HG02642 (cell line): ENCODE data around the gene GBE1.

Experiments used
- ATAC-seq: cut with Tn5 transposase; IDR thresholded peaks from one replicate; pipeline ENCODE4 v1.9.1; 2021; ENCODE audit warnings: mild to moderate bottlenecking; ENCODE audit not compliant: unreplicated experiment, poor library complexity

GBE1 gene

DNA sequence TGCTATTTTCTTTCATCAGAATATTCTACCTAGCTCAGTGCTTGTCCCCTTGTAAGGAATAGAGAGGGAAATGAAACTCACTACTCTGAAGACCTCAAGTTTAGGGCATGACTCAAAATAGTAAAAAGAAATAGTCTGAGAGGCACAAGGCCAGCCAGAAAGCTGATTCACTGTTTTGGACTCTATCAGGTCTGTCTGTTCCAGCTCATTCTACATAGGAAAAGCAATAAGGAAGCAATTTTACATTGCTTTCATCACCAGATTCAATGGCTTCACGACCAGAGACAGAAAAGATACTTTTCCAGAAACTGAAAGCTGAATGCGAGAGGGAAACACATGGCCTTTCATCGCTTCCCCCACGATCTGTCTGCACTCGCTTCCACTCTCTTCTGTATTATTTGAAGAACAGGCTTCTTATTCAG is 276.0 kb downstream of the GBE1 start:
- ATAC-seq, result peak; percentile 98

DNA sequence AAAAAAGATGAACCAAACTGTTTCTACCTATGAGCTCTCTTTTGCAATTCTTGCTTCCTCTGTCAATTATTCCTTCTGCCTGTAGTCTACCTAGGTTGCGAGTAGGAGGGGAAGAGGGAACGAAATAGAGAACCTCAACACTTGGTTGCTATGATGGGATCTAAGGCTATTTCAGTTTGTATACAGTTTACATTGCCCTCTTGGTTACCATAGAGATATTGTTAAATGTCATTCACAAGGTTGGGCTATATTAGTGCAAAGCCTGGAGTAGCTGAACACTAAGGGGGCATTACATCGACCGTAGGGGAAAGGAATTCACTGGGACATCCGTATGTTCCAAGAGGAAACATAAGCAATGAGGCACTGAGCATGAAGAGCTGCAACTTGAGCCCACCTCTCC is 276.9 kb downstream of the GBE1 start:
- no peak for ATAC-seq

DNA sequence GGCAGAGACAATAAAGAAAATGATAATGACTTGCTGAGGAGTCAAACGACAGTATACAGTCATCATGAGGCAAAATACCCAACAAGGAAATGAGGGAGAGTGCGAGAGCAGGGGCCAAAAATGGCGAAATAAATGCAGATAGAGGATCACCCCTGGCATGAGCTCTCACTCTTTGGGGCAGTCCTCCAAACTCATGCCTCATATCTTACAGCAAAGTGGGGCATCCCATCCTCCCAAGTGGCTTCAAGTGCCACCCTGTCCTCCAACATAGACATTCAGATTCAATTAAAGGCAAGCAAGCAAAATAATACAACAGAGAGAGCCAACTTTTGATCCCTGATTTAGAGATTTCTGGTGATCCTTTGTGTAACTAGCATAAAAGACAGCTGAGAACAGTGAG is 278.4 kb downstream of the GBE1 start:
- no peak for ATAC-seq

DNA sequence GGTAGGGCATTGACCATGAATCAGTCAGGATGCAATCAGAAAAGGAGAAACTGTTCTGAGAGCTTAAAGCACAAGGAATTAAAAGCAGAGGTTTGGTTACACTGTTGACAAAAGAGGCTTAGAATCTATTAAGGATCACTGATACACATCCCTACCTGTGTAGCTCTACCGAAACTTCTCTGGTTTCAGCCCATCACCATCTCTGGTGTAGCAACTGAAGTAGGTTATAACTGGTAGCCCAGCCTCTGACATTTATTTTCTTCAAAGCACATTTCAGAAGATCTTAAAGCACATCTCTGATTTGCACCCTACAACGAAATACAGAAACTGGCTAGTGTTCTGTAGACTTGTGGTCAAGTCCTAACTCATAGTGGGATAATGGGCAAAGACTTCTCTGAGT is 283.7 kb downstream of the GBE1 start:
- no peak for ATAC-seq

DNA sequence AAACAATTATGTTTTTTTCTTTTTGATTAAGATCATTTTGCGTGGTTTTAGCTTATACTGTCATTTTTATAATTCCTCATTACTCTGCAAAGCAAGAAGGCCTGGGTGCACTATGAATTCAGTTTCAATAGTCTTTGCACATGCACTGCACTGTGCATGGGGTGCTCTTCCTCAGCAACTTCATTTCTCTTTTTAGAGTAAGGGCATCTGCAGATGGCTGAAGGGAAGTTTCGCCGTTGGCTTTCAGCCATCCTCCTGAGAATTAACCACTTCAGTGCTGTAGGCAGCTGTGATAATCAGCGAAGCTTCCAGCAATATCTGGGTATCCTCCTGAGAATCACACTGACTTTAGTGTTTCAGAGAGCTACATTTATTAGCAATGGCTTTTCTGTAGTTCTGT is 284.8 kb downstream of the GBE1 start:
- ATAC-seq, result no peak

DNA sequence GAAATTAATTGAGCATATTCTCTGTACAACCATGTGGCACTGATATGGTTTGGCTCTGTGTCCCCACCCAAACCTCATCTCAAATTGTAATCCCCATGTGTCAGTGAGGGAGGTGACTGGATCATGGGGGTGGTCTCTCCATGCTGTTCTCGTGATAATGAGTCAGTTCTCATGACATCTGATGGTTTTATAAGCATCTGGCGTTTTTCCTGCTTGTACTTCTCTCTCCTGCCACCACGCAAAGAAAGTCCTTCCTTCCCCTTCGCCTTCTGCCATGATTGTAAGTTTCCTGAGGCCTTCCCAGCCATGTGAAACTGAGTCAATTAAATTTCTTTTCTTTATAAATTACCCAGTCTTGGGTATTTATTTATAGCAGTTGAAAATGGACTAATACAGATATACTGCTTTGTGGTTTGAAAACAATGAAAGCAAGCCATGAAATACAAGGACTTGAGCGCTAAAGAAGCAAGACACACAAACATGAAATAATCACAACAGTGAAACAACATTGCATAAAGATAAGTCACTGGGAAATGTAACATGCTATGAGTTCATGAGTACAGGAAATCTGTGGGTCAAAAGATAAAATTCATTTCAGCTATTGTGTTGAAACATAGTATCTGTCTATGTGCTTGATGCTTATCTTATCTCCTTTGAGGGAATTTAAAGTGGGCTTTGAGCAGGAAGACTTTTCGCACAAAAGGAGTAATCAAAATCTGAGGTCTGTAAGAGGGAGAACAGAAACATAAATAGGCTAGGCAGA is 288.7 kb downstream of the GBE1 start:
- no peak for ATAC-seq

DNA sequence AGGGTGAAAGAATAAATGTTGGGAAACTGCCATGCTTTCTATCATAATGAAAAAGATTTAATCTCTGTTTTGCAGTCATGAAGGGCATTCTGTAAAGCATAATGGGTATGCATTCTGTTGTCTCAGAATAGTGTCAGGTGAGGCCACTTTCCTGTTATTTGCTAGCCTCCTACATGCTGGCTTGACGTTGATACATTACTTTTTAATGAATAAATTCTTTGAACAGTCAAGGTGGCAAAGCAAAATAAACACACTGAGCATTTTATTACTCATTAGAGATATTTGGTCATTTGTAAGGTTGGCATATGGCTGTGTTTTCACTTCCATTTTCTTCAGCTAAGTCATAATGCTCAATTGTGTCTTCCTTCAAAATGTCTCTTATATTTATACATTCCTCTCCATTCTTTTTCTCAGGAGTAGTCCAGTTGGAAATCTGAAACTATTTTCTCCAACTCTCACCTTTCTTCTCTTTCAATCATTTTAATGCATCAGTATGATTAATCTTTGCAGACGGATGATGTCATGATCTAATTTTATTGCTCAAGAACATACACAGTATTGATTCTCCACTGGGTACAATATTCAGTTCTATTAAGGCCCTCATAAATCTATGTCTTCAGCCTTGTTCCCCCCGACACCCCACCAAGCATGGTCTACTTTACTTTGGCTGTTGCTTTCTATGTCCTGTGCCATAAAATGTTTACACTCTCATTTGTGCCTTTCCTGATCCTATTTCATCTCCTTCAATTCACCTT is 290.7 kb downstream of the GBE1 start:
- no peak for ATAC-seq

DNA sequence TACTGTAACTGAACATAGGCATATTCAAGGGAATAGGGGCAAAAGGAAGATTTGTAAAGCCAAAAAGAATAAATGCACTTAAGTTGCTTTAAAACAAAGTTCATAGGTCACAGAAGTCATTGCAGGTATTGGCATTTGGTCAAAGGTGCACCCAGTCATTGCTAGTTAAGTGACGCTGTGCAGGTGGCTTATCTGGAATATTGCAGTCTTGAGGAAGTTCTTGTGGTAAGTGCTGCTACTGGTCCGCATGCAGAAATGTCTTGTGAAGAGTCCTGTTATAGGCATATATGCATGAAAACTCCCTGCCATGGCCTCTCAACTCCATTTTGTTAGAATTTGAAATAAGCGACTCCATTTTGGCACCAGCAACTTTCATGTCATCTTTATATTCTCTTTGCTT is 293.1 kb downstream of the GBE1 start:
- no peak for ATAC-seq

DNA sequence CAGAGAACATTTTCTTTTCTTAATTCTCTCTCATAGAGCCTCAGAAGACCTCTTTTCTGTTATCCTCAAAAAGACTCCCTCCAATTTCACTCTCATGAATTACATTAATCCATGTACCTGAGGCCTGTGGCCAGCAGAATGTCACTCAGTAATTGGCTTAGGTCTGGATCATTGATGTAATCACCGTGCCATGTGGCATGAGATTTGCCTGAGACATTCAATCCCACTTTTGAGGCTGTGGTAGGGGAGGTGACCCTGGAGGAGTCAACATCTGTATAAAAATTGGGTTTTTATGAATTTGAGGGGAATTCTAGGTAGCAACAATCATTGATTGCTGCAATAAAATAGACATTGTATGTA is 295.3 kb downstream of the GBE1 start:
- ATAC-seq, result no peak

DNA sequence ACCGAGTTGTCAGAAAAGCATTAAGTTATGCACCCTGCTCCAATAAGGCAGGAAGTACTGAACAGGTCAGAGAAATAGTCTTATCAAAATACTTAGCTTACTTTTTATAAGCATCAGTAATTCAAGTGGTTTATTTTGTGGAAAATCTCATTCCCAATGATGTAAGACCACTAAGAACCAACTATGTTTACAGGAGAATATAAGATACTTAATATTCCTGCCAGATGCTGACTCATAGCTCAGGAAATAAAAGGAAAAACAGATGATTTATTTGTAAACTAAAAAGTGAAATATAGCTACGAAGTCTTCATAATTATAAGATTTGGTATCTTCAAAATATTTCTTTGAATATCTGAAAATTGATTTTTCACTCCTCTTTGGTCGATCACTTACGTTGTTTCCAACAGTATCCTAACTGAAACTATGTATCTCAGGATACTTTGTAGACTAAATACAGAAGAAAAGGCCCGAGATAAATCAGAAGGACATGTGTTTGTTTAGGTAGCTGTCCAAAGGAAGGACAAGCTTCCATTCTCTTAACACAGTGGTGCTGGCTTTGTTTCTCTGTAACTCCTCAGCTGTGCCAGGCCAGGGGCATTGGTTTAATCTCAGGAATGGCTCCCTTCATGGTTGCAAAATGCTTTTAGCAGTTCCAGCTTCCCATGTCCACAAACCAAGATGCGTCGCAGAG is 295.8 kb downstream of the GBE1 start:
- ATAC-seq, result no peak

DNA sequence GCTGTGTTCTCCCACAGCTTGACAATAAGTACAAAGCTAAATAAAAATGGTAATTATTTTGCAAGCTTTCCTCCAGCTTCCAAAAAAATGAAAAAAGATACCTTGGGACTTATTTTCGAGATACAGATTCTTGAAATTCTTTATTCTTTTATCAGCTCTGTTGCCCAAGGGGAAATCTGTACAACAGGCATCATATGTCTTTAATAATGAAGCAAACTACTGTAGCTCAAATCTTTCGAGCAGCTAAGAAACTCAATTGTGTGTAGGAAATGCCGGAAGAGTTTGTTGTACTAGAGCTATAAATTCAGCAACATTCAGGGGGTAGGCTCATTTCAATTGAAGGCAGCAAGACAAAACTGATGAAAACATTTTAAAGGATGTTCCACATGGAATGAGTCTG is 297.7 kb downstream of the GBE1 start:
- ATAC-seq, result no peak

DNA sequence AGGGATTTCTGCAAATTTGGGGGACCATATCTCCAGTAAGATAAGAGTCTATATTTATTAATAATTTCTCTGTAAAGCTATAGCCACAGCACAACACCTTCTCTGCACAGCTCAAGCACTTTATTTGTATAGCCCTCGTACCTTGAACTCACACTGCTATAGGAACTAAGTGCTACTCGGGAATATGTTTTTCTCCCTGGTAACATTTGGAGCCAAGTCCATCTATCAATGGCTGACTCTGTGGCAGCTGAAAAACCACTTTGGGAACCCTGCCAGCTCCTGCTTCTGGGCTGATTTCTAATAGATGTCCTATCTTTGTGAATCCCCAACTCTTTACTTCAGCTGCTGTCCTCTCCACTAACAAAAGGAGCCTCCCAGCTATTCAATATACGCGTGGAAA is 298.5 kb downstream of the GBE1 start:
- ATAC-seq, result no peak

DNA sequence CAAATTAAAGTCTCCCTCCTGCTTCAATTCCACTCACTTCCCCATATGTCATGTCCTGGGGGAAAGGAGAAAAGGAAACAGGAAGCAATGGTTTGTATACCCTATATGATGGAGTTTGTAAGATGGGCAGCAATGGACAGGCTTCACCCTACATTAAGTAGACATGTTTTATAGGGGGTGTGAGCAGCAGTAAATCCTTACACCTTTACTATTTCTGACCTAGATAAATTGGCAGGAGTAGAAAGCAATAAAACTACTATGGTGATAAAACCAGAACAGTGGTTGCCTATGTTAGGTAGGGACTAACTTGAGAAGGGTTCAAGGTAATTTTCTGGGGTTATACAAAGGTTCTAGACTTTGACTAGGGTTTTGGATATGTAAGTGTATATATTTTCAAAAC is 301.7 kb downstream of the GBE1 start:
- ATAC-seq, result no peak

DNA sequence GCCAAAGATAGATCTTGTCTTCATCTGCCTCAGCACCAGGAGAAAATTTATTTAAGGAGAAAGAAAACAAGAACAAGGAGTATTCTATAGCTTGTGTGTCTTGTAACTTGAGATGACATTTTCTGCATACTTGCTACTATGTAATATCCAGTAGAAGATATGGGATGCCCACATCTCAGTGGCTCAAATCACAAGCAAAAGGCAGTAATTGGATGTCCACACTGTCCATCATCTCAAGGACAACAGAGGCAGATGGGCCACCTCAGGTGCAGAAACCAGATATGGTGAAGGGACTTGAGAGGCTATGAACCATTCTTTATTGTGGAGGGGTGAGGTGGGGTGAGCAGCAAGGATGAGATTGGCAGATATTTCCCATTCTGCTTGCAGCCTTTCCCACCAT is 309.0 kb downstream of the GBE1 start:
- ATAC-seq, result no peak

DNA sequence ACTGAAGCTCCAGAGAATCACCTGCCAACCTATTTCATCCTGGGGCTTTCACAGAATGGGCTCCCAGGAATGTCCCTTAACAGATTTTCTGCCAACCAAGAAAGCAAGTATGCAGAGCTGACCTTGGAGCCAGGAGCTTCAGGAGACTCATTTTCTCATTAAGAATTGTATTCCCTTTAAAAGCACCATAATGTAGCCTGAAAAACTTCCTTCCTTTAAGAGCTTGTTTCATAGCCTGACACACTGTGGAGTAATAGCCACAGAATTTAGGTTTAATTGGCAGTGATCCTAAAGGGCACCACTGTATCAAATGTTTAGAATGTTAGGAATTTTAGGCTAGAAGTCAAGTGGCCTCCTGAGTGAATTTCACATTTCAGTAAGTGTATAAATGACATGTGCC is 309.8 kb downstream of the GBE1 start:
- no peak for ATAC-seq

DNA sequence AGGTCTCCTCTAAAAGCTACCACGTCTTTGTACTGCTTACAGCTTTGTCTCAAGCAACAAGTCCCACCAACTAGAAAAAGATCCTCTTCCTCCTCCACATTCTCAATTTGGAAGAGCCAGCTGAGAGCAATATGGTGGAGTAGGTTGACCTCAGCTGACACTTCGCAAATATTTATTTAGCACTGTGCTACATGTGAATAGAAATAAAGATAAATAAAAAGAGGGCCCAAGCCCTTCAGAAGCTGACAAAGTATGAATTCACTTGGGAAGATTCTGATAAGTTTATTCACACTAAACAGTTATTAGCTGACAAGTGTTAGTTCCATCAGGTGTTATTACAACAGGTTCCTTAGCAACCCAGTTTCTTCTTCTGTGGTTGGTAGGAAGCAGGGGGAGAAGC is 310.3 kb downstream of the GBE1 start:
- no peak for ATAC-seq

DNA sequence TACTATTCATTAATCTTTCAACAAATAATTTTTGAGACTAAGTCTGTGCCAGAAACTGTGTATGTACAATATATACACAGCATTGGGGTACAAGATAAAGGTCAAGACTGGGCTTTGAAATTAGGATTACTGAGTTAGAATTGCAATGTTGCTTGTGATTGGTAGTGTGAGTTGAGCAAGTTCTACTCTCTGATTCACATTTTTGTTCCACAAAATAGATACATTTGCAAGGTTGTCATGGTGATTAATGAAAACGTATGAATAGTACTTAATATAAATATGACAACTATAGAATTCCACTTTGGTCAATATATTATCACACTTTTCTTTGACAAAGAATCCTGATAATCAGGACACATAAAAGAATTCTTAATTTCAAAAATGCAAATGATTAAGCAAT is 314.6 kb downstream of the GBE1 start:
- ATAC-seq, result no peak

DNA sequence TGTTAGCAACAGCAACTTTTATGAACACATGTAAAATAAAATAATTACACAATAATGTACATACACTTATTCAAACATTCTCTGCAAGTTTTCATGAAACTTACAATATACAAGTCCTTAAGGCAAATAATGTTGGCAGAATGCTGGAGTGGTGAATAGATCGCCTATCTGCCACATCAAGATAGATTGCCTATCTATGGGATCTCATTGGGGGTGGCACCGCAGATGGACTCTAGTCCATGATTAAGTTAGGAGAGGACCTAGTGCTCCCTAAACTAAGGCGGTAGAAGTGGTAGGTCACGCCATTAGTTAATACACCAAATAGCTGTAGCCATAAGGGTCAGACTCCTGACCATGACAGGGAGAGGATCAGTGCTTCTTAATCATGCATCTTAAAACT is 315.7 kb downstream of the GBE1 start:
- ATAC-seq, result no peak

DNA sequence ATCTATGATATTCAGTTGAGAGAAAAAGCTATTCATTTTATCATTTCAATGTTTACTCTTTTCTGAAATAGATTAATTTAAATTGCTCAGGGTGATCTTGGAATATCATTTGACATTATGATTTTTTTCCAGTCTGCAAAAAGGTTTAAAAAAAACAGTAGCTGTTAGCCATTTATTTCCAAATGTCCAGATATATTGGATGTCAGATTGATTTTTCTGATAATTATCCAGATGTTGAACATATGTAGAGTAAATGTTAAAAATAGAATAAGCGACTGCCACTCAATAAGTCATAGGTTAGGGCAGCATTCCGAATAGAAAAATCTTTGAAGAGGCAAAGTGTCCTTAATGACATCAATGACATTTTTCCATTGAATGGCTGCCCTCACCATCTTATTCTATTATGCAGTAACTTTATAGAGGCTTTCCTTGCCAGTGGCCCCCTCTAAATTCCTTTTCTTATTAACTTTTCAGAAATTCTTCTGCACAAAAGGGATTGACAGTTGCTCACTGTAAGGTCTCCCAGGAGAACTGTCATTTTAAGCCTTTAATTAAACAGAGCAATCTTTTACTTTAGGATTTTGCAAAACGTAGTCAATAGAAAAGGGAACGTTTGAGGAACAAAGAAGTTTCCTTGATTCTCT is 316.5 kb downstream of the GBE1 start:
- ATAC-seq, result no peak

DNA sequence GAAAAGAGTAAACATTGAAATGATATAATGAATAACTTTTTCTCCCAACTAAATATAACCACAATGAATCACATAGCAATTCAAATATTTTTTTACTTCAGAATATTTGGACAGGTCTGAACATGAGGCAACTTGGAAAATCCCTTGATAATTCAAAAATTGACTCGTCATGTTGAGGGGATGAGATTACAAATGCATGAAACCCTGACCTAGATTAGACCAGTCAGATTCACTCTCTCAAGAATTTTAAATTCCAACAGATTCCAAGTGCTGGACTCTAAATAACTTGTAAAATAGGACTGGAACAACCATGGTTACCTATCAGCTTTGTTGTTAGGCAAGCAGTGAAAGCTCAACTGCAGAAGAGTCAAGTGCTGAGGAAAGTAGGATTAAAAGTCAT is 317.5 kb downstream of the GBE1 start:
- no peak for ATAC-seq

DNA sequence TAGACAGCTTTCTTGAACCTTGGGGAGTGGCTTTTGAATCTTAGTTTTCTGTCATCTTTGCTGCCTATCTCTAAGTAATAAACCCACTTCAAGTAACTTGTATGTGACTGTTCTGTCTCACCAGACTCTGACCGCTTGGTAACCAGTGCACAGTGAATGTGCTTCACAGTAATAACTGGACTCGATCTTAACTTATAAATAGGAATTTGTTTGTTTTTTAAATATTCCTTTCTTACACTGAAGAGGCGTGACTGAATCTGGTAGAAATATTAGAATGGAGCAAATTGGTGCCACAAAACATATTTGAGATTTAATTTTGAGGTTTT is 318.0 kb downstream of the GBE1 start:
- ATAC-seq, result no peak
